C4-2B (cell line): ENCODE results near the gene CTIF.

Experiments
- CTCF ChIP-seq: fragments of 450-650 bp; conservative IDR thresholded peaks from 2 replicates; pipeline ENCODE4 v1.5.1; 2017; ENCODE audit warnings: mild to moderate bottlenecking
- ZFX ChIP-seq: fragments of 450-650 bp; IDR thresholded peaks from 2 replicates; pipeline ENCODE4 v1.6.1; 2017

- TF ChIP-seq CTCF (no peak), ZFX (no peak)
Observed at GRCh38 chr18:48776641-48777025, 237.8 kb downstream of the CTIF start.
